Neural cell (in vitro differentiated cells): ENCODE data around the gene GRK3.
"Not testable (repeated sequence)": the region's sequence is repeated elsewhere in the genome, so short reads cannot be mapped to it uniquely, and the experiment has no call there.

Experiments
- CTCF ChIP-seq: fragments of 450-650 bp; IDR thresholded peaks from 2 replicates; pipeline ENCODE4 v1.5.1; 2014; ENCODE audit warnings: antibody characterized with exemption, mild to moderate bottlenecking, moderate library complexity; ENCODE audit not compliant: poor library complexity, severe bottlenecking
- EP300 ChIP-seq: fragments of 450-650 bp; conservative IDR thresholded peaks from 2 replicates; pipeline ENCODE4 v1.6.1; 2014; ENCODE audit warnings: antibody characterized with exemption, mild to moderate bottlenecking, moderate library complexity; ENCODE audit not compliant: poor library complexity, severe bottlenecking
- EZH2 ChIP-seq: fragments of 200-600, 300-800 bp; shearing (Covaris generic), sonication (generic); IDR thresholded peaks from 2 replicates; pipeline ENCODE4 v1.6.1; 2014; ENCODE audit warnings: antibody characterized with exemption, low read length, borderline replicate concordance, mild to moderate bottlenecking; ENCODE audit not compliant: insufficient read depth, poor library complexity, severe bottlenecking
- POLR2AphosphoS5 ChIP-seq: IDR thresholded peaks from 2 replicates; pipeline ENCODE4 v1.6.1; 2012
- RAD21 ChIP-seq: fragments of 450-650 bp; conservative IDR thresholded peaks from 2 replicates; pipeline ENCODE4 v1.6.1; 2014; ENCODE audit warnings: antibody characterized with exemption, mild to moderate bottlenecking, moderate library complexity
- REST ChIP-seq: IDR thresholded peaks from 2 replicates; pipeline ENCODE4 v1.6.1; 2012; ENCODE audit warnings: borderline replicate concordance
- TAF1 ChIP-seq: IDR thresholded peaks from 2 replicates; pipeline ENCODE4 v1.6.1; 2012; ENCODE audit warnings: low read depth

- not testable (repeated sequence) for TF ChIP-seq CTCF, RAD21, POLR2AphosphoS5, EZH2, REST, EP300, TAF1
Measured at GRCh38 chr22:25527016-25527415, 37.5 kb upstream of the GRK3 start.
